A549 treated with AZD9567 at 1 μM for 4 hours (cell line): ENCODE data around the gene CREBL2. TPM values are rescaled to one million over a fixed set of nuclear protein-coding genes. Genes with fewer than 3 reads are reported as not detected.

Source experiments
- total RNA-seq: library from RNA; stranded (reverse); fragments of 200-300 nt; extraction: Qiagen RNA extraction; gene quantifications from 5 replicates; pipeline ENCODE4 v1.2.3, GENCODE V29; 2022; ENCODE audit not compliant: insufficient read depth

Gene CREBL2
- 15.8 to 26.8 TPM (median 17.3 TPM) in 5 replicates for total RNA-seq

GRCh38 chr12:12611512-12612306 is at the start of gene CREBL2:
Gene CREBL2 (plus strand): TSS chr12:12611876. CDS start chr12:12612173, 297 bp downstream.

GRCh38 chr12:12562585-12563261 is 49.0 kb upstream of the CREBL2 start, which contains the start of gene DUSP16:
Gene DUSP16 (minus strand): TSS chr12:12562863. CDS start chr12:12521098, 41,765 bp downstream.

Other genes starting within 250 kb of the CREBL2 start
- gene DUSP16, start 49.0 kb upstream of the CREBL2 start, total RNA-seq: 6.8 to 8.5 TPM (median 7.8 TPM) in 5 replicates
- 0.70 to 1.0 TPM (median 0.79 TPM) in 4 of 5 replicates, not detected in the other for gene GPR19, start 84.3 kb downstream of the CREBL2 start, total RNA-seq
- 13.5 to 18.4 TPM (median 16.2 TPM) in 5 replicates for gene CDKN1B, start 105.5 kb downstream of the CREBL2 start, total RNA-seq
- gene APOLD1, start 173.8 kb downstream of the CREBL2 start, total RNA-seq: 0.14 to 0.40 TPM (median 0.18 TPM) in 4 of 5 replicates, not detected in the other
- 73.6 to 76.5 TPM (median 74.7 TPM) in 5 replicates for gene DDX47, start 201.5 kb downstream of the CREBL2 start, total RNA-seq